Lower leg skin (tissue), 3 donors: ENCODE measurements around the gene EPHB3.

Source experiments
- POLR2A ChIP-seq, 2 donors: fragments of 450-650 bp; IDR thresholded peaks; one replicate each; pipeline ENCODE4 v1.6.1; 2016 to 2017; ENCODE audit warnings: antibody characterized with exemption in 2 of 2, mild to moderate bottlenecking in 1 of 2, moderate library complexity in 1 of 2
- TF ChIP-seq, protein P1 (sequence below), 3 donors: fragments of 450-650 bp; IDR thresholded peaks; one replicate each; pipeline ENCODE4 v1.5.1; 2016; ENCODE audit warnings: antibody characterized with exemption in 3 of 3, mild to moderate bottlenecking in 3 of 3, moderate library complexity in 2 of 3

DNA sequence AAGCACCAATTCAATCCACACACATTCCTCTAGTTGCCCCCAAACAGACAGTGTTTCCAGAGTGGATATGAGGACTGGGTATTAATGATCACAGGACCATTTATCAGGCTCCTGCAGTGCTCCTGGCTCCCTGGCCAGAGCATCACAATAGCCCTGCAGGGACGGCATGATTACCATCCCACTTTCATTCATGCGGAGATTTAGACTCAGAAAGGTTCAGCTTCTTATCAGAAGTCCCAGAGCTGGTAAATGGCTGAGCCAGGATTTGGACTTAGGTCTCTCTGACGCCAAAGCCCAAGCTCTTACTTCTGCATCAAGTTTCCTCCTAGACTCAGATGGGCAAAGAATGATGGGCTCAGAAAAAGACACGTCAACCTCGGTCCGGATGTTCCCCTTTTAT is 2.9 kb upstream of the EPHB3 start:
- TF ChIP-seq, protein P1, sequence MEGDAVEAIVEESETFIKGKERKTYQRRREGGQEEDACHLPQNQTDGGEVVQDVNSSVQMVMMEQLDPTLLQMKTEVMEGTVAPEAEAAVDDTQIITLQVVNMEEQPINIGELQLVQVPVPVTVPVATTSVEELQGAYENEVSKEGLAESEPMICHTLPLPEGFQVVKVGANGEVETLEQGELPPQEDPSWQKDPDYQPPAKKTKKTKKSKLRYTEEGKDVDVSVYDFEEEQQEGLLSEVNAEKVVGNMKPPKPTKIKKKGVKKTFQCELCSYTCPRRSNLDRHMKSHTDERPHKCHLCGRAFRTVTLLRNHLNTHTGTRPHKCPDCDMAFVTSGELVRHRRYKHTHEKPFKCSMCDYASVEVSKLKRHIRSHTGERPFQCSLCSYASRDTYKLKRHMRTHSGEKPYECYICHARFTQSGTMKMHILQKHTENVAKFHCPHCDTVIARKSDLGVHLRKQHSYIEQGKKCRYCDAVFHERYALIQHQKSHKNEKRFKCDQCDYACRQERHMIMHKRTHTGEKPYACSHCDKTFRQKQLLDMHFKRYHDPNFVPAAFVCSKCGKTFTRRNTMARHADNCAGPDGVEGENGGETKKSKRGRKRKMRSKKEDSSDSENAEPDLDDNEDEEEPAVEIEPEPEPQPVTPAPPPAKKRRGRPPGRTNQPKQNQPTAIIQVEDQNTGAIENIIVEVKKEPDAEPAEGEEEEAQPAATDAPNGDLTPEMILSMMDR (IDR thresholded peaks at IDR 0.05), result no peak
- TF ChIP-seq POLR2A (IDR thresholded peaks at IDR 0.05), result no peak
